Pancreas (tissue), 10 donors: ENCODE measurements around the gene DHX34. TPM values are rescaled to one million over a fixed set of nuclear protein-coding genes. Genes with fewer than 3 reads are reported as not detected.

Experiments
- ATAC-seq, 4 donors: fragments of 200-7000 bp; cut with Tn5 transposase; one replicate each; pipeline versions ENCODE4 v1.8.0 to v1.9.1; 2020; ENCODE audit warnings: mild to moderate bottlenecking in 4 of 4, moderate library complexity in 4 of 4
- DNase-seq, 6 donors: peaks; one replicate each; pipeline ENCODE4 v3.0.0-alpha.2; 2020
- FAIRE-seq: peaks from 2 replicates; lab custom pipeline; 2012; peaks lifted over from hg19 to GRCh38; lab: Jason Lieb, UNC
- H3K27ac ChIP-seq, 4 donors: fragments of 200-600 bp; sonication (generic); 1 replicate in 3 of 4; 2 replicates in 1 of 4; pipeline versions ENCODE4 v1.5.0 to v1.8.0; 2020
- H3K27me3 ChIP-seq, 4 donors: fragments of 200-600 bp; one replicate each; pipeline ENCODE4 v1.8.0; 2021
- H3K36me3 ChIP-seq, 3 donors: fragments of 200-600 bp; sonication (generic) in 1 of 3; one replicate each; pipeline versions ENCODE4 v1.5.0 to v1.8.0; 2020 to 2021
- H3K4me1 ChIP-seq, 3 donors: fragments of 200-600 bp; one replicate each; pipeline ENCODE4 v1.8.0; 2021
- H3K4me3 ChIP-seq, 4 donors: fragments of 200-600 bp; sonication (generic) in 2 of 4; one replicate each; pipeline versions ENCODE4 v1.5.0 to v1.8.0; 2020 to 2021
- H3K9me3 ChIP-seq, 4 donors: fragments of 200-600 bp; one replicate each; pipeline ENCODE4 v1.8.0; 2021
- CTCF ChIP-seq, 4 donors: fragments of 200-600 bp; sonication (generic) in 3 of 4; IDR thresholded peaks; one replicate each; pipeline versions ENCODE4 v1.5.0 to v1.8.0; 2021; ENCODE audit warnings: antibody characterized with exemption in 4 of 4
- WGBS, 2 donors: extraction: QIAGEN DNeasy Blood & Tissue Kit; methylation state at CpG; one replicate each; pipeline ENCODE4 v1.1.7; 2013; 5-methylcytosine and 5-hydroxymethylcytosine counted together
- intact Hi-C, 3 donors: fragments of 100-400 bp; cut with DNase I; formaldehyde crosslinking; loops; one replicate each; pipeline versions ENCODE4 v1.11.1 to v1.14.2; 2022
- polyA plus RNA-seq, 2 donors: library from polyadenylated mRNA; stranded (reverse); fragments of 200-250 nt; gene quantifications; one replicate each; pipeline ENCODE4 v1.2.3, GENCODE V29; 2013
- total RNA-seq, 6 donors: library from RNA; stranded (reverse); fragmentation: NEBNext Ultra II Directional in 4 of 6; extraction: Animal tissue kit (Norgen Biotek cat#: 25700) in 4 of 6; gene quantifications; one replicate each; pipeline versions ENCODE4 v1.2.1 to v1.2.4, GENCODE V29; 2021 to 2023
- donor health status: healthy with polysubstance abuse.
- donor health status: DM: no; HTN: no; CAD: no; lungs with moderate emphysema.
- donor health status: DM: no; HTN: no; CAD: no.
- donor health status: control.
- donor health status: control.
- donor health status: Bipolar disorder and iron deficiency.
- donor health status: DM: yes; HTN: yes; CAD: no.
- donor health status: DM: no; HTN: no; CAD: no.
- donor health status: DM: no; HTN: no; CAD: no.
- donor health status: DM: yes; HTN: yes; CAD: no.

Gene DHX34
- total and polyA plus RNA-seq, 8 donors, result 3.5 to 23.5 (median 5.9) TPM

DNA sequence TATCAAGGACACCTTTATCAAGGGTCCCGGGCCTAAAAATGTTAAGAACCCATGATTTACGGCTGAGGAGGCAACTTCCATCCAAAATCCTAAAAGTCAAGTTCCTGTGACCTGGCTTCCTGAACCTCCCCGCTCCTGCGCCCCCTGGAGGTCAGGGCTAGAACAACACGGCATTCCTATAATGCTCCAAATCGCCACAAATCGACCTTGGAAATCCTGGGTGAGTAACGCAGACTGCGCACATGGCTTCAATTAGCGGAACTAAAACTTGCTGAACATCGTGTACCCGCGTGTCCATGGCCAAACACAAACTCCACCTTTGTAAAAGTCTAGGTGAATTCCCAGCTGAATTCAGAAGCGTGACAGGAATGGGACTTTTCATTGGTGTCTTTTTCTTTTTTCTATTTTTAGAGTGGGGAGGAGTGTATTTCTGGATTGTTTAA lies 43.8 kb upstream of the DHX34 start:
- peak; percentile 56 to 91 (median 84) for DNase-seq
- FAIRE-seq, result no peak
- peak; percentile 84 to 97 (median 94) for ATAC-seq
- intact Hi-C loops, result no loop called here
- Histone ChIP-seq H3K9me3 (no peaks in the 10 kb centered on the region), H3K27ac (no peak overlapping the region), H3K4me3 (no peak overlapping the region), H3K4me1 (no peaks in the 10 kb centered on the region), H3K27me3 (no peaks in the 10 kb centered on the region), H3K36me3 (no peaks in the 10 kb centered on the region)
- TF ChIP-seq CTCF (IDR thresholded peaks at IDR 0.05), result peak; percentile 82 to 91 (median 90)
- 3% methylated on average over 14 of the region's 14 CpGs for WGBS, 2 donors

DNA sequence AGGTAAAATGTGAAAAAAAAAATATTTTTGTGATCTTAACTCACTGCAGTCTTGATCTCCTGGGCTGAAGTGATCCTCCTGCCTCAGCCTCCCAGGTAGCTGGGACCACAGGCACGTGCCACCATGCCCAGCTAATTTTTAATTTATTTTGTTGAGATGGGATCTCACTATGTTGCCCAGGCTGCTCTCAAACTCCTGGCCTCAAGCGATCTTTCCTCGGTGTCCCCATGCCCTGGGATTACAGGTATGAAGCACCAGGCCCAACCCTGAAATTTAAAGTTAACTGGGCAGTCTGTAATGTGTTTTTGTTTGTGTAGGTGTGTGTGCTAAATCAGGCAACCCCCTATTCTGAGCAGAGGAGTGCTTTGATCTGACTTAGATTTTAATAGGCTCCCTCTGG lies 42.8 kb upstream of the DHX34 start:
- intact Hi-C loops, result no loop called here
- FAIRE-seq, result no peak
- no peaks in the 10 kb centered on the region for H3K9me3 ChIP-seq
- no peak for TF ChIP-seq CTCF (IDR thresholded peaks at IDR 0.05)
- no peak for ATAC-seq
- 87 to 96% methylated on average over 3 of the region's 3 CpGs for WGBS, 2 donors
- no peaks in the 10 kb centered on the region for H3K4me1 ChIP-seq
- no peaks in the 10 kb centered on the region for H3K36me3 ChIP-seq
- no peaks in the 10 kb centered on the region for H3K27me3 ChIP-seq
- no peak overlapping the region for H3K27ac ChIP-seq
- no peak overlapping the region for H3K4me3 ChIP-seq
- no peak for DNase-seq

DNA sequence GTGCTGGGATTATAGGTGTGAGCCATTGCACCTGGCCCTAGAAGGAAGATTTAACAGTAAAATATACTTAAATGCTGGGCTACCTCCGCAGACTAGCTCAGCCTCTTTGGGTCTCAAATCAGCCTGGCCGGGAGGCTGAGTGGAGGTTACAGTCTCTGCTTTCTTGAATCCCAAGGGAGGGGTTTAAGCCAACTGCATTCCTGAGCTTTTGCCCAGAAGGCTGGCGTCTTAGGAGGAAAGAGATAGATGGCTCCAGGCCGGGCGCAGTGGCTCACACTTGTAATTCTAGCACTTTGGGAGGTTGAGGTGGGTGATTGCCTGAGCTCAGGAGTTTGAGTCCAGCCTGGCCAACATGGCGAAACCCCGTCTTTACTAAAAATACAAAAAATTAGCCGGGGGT lies 40.1 kb upstream of the DHX34 start:
- Histone ChIP-seq H3K4me1 (no peaks in the 10 kb centered on the region), H3K9me3 (no peaks in the 10 kb centered on the region), H3K4me3 (no peak overlapping the region), H3K27ac (no peak overlapping the region), H3K36me3 (no peaks in the 10 kb centered on the region), H3K27me3 (no peaks in the 10 kb centered on the region)
- TF ChIP-seq CTCF (IDR thresholded peaks at IDR 0.05), result no peak
- intact Hi-C loops, result no loop called here
- FAIRE-seq (no peak), ATAC-seq (no peak), DNase-seq (no peak)
- 66 to 82% methylated on average over 8 of the region's 8 CpGs for WGBS, 2 donors

- no peak for DNase-seq
- ATAC-seq, result peak in 2 of 4 donors; percentile 41 to 74
- no peak for FAIRE-seq
- Histone ChIP-seq H3K9me3 (no peaks in the 10 kb centered on the region), H3K27me3 (no peaks in the 10 kb centered on the region), H3K36me3 (no peaks in the 10 kb centered on the region), H3K4me3 (peak within 1 kb of the TSS in 1 of 4 donors; percentile 20), H3K4me1 (no peaks in the 10 kb centered on the region), H3K27ac (peak within 1 kb of the TSS in 2 of 4 donors; percentile 30 to 38)
- no peak for TF ChIP-seq CTCF (IDR thresholded peaks at IDR 0.05)
- intact Hi-C loops, result no loop called here
- WGBS, 2 donors, result 45 to 58% methylated on average over 11 to 12 of the region's 12 CpGs
Measured at GRCh38 chr19:47309608-47310007, 39.5 kb upstream of the DHX34 start, which contains the start of gene C5AR1. Gene C5AR1, plus strand, starts transcription at chr19:47309861. Its CDS starts 35 bp downstream, at chr19:47309896.

DNA sequence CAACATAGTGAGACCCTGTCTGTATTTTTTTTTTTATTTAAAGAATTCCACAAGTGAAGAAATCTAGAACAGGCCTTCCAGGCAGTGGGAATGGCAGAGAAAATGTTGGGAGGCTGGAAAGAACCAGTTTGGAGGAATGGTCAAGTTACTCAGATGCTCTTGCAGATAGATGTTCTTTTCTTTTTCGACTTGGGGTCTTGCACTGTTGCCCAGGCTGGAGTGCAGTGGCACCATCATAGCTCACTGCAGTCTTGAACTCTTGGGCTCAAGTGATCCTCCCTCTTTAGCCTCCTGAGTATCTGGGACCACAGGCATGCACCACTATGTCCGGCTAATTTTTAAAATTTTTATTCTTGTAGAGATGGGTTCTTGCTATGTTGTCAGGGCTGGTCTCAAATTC lies 38.8 kb upstream of the DHX34 start:
- no peak for TF ChIP-seq CTCF (IDR thresholded peaks at IDR 0.05)
- FAIRE-seq (no peak), ATAC-seq (no peak), DNase-seq (no peak)
- Histone ChIP-seq H3K4me1 (no peaks in the 10 kb centered on the region), H3K9me3 (no peaks in the 10 kb centered on the region), H3K4me3 (peak overlapping the region in 1 of 4 donors; percentile 20), H3K27ac (peak overlapping the region in 2 of 4 donors; percentile 30 to 38), H3K27me3 (no peaks in the 10 kb centered on the region), H3K36me3 (no peaks in the 10 kb centered on the region)
- intact Hi-C loops, result no loop called here
- 80% methylated on average over 2 of the region's 2 CpGs for WGBS, 2 donors
